H1 (cell line): ENCODE data around the gene DUS4L. TPM values are rescaled to one million over a fixed set of nuclear protein-coding genes. Genes with fewer than 3 reads are reported as not detected.

Experiments used
- CTCF ChIA-PET: fragments of 300-600 bp; sonication (Branson Sonifier 250); formaldehyde crosslinking; loops from one replicate; lab custom pipeline; 2021; ENCODE audit not compliant: partially characterized antibody; lab: Charles Lee
- POLR2A ChIA-PET: fragments of 300-600 bp; sonication (Branson Sonifier 250); formaldehyde crosslinking; loops from one replicate; lab custom pipeline; 2021; ENCODE audit warnings: inconsistent platforms; ENCODE audit not compliant: partially characterized antibody; lab: Charles Lee
- DNase-seq, 2 experiments: peaks; one replicate each; pipeline versions ENCODE4 v3.0.0 to v3.0.0-alpha.2; 2010 to 2022; ENCODE audit warnings: low spot score in 2 of 2, low read depth in 1 of 2, mixed read lengths in 1 of 2
- FAIRE-seq: peaks from 2 replicates; lab custom pipeline; 2011; peaks lifted over from hg19 to GRCh38; lab: Jason Lieb, UNC
- H2AFZ ChIP-seq: 2 replicates; pipeline ENCODE4 v1.8.1; 2012; ENCODE audit warnings: low read length, inconsistent platforms
- H2AK5ac ChIP-seq: 2 replicates; pipeline ENCODE4 v1.6.1; 2013; ENCODE audit warnings: low read depth, low read length
- H2BK120ac ChIP-seq: replicated peaks from 2 replicates; pipeline ENCODE3; 2013; ENCODE audit warnings: low read depth, low read length, inconsistent platforms
- H2BK12ac ChIP-seq: 2 replicates; pipeline ENCODE4 v1.6.1; 2013; ENCODE audit warnings: low read depth, low read length
- H2BK15ac ChIP-seq: 2 replicates; pipeline ENCODE4 v1.6.1; 2013; ENCODE audit warnings: low read length
- H2BK20ac ChIP-seq: 2 replicates; pipeline ENCODE4 v1.6.1; 2013; ENCODE audit warnings: low read length
- H2BK5ac ChIP-seq: 2 replicates; pipeline ENCODE4 v1.6.1; 2013; ENCODE audit warnings: low read depth, low read length
- H3K14ac ChIP-seq: 2 replicates; pipeline ENCODE4 v1.6.1; 2013; ENCODE audit warnings: inconsistent platforms; ENCODE audit not compliant: insufficient read length
- H3K18ac ChIP-seq: 2 replicates; pipeline ENCODE4 v1.6.1; 2013; ENCODE audit warnings: low read length; ENCODE audit errors: extremely low read depth
- H3K23ac ChIP-seq: 2 replicates; pipeline ENCODE4 v1.6.1; 2013; ENCODE audit warnings: inconsistent platforms; ENCODE audit not compliant: insufficient read length
- H3K23me2 ChIP-seq: 2 replicates; pipeline ENCODE4 v1.6.1; 2013; ENCODE audit warnings: low read depth, low read length
- H3K27ac ChIP-seq: 2 replicates; pipeline ENCODE4 v1.6.1; 2011; ENCODE audit warnings: low read depth, low read length, inconsistent platforms
- H3K27me3 ChIP-seq, 4 experiments: replicated peaks in 1 of 4; 1 replicate in 1 of 4; 2 replicates in 3 of 4; pipeline versions ENCODE4 v1.6.1 to v1.8.1; 2011 to 2013; ENCODE audit warnings: low read length in 3 of 4, mild to moderate bottlenecking in 3 of 4, inconsistent platforms in 2 of 4, mixed read lengths in 2 of 4, moderate library complexity in 1 of 4; ENCODE audit not compliant: control insufficient read depth in 3 of 4, insufficient read depth in 3 of 4; ENCODE audit errors: extremely low read depth in 1 of 4
- H3K36me3 ChIP-seq, 4 experiments: 2 replicates each; pipeline versions ENCODE4 v1.6.1 to v1.8.1; 2011 to 2013; ENCODE audit warnings: mild to moderate bottlenecking in 4 of 4, low read length in 3 of 4, moderate library complexity in 2 of 4, control low read depth in 1 of 4, inconsistent platforms in 1 of 4; ENCODE audit not compliant: insufficient read depth in 4 of 4, control insufficient read depth in 2 of 4
- H3K4ac ChIP-seq: replicated peaks from 2 replicates; pipeline ENCODE3; 2013; ENCODE audit warnings: low read length, low read depth, mixed read lengths, inconsistent platforms; ENCODE audit not compliant: insufficient read length
- H3K4me1 ChIP-seq, 4 experiments: replicated peaks in 1 of 4; 1 replicate in 1 of 4; 2 replicates in 3 of 4; pipeline versions ENCODE4 v1.6.1 to v1.8.1; 2011 to 2013; ENCODE audit warnings: low read length in 3 of 4, inconsistent platforms in 2 of 4, mixed read lengths in 1 of 4; ENCODE audit not compliant: insufficient read depth in 4 of 4, control insufficient read depth in 3 of 4
- H3K4me2 ChIP-seq, 2 experiments: 2 replicates each; pipeline versions ENCODE4 v1.6.1 to v1.8.1; 2011 to 2013; ENCODE audit warnings: low read depth in 2 of 2, low read length in 2 of 2, control low read depth in 1 of 2, inconsistent platforms in 1 of 2, mild to moderate bottlenecking in 1 of 2; ENCODE audit not compliant: insufficient read depth in 1 of 2
- H3K4me3 ChIP-seq, 4 experiments: fragments of 200-600, 300-600 bp in 1 of 4; sonication (generic), shearing (Covaris generic), sonication (Bioruptor Twin) in 1 of 4; 2 replicates each; pipeline versions ENCODE4 v1.5.1 to v1.8.1; 2011 to 2016; ENCODE audit warnings: low read length in 4 of 4, low read depth in 3 of 4, control low read depth in 2 of 4, inconsistent platforms in 2 of 4, mild to moderate bottlenecking in 2 of 4, mixed read lengths in 1 of 4, moderate library complexity in 1 of 4; ENCODE audit not compliant: insufficient read depth in 2 of 4; ENCODE audit errors: extremely low read depth in 1 of 4
- H3K56ac ChIP-seq: replicated peaks from 2 replicates; pipeline ENCODE3; 2013; ENCODE audit warnings: low read depth, mild to moderate bottlenecking, mixed read lengths, low read length, inconsistent platforms; ENCODE audit not compliant: insufficient read length
- H3K79me1 ChIP-seq: 2 replicates; pipeline ENCODE4 v1.6.1; 2013; ENCODE audit warnings: low read depth, low read length, control low read depth
- H3K79me2 ChIP-seq, 2 experiments: 2 replicates each; pipeline versions ENCODE4 v1.6.1 to v1.8.1; 2012 to 2013; ENCODE audit warnings: low read length in 2 of 2, mild to moderate bottlenecking in 2 of 2, inconsistent platforms in 1 of 2; ENCODE audit not compliant: insufficient read depth in 2 of 2, control insufficient read depth in 1 of 2
- H3K9ac ChIP-seq, 4 experiments: replicated peaks in 1 of 4; 1 replicate in 1 of 4; 2 replicates in 3 of 4; pipeline versions ENCODE4 v1.6.1 to v1.8.1; 2011 to 2013; ENCODE audit warnings: low read depth in 3 of 4, low read length in 3 of 4, control low read depth in 2 of 4, mild to moderate bottlenecking in 2 of 4, moderate library complexity in 2 of 4, inconsistent platforms in 1 of 4; ENCODE audit errors: extremely low read depth in 1 of 4
- H3K9me3 ChIP-seq, 2 experiments: 2 replicates each; pipeline versions ENCODE4 v1.6.1 to v1.8.1; 2012 to 2013; ENCODE audit warnings: mild to moderate bottlenecking in 2 of 2, moderate library complexity in 2 of 2, control low read depth in 1 of 2, inconsistent platforms in 1 of 2, low read depth in 1 of 2, low read length in 1 of 2, mixed read lengths in 1 of 2; ENCODE audit not compliant: insufficient read depth in 2 of 2
- H4K20me1 ChIP-seq, 2 experiments: replicated peaks in 1 of 2; 2 replicates each; pipeline versions ENCODE3 to v1.8.1; 2011 to 2013; ENCODE audit warnings: inconsistent platforms in 2 of 2, low read length in 2 of 2, mild to moderate bottlenecking in 1 of 2; ENCODE audit not compliant: insufficient read depth in 2 of 2, control insufficient read depth in 1 of 2
- H4K5ac ChIP-seq: 2 replicates; pipeline ENCODE4 v1.6.1; 2013; ENCODE audit warnings: low read length, low read depth, mixed read lengths, inconsistent platforms; ENCODE audit not compliant: insufficient read length
- H4K8ac ChIP-seq: 2 replicates; pipeline ENCODE4 v1.8.0; 2013; ENCODE audit warnings: mild to moderate bottlenecking, moderate library complexity, low read length, inconsistent platforms; ENCODE audit not compliant: insufficient read depth; ENCODE audit errors: extremely low read depth
- H4K91ac ChIP-seq: replicated peaks from 2 replicates; pipeline ENCODE3; 2013; ENCODE audit warnings: low read length, mixed read lengths, inconsistent platforms; ENCODE audit not compliant: insufficient read length
- POU5F1 ChIP-seq: IDR thresholded peaks from 2 replicates; pipeline ENCODE4 v1.6.1; 2011; ENCODE audit warnings: low read depth, mild to moderate bottlenecking, low read length, moderate library complexity
- WGBS, 2 experiments: shearing (Covaris generic) in 1 of 2; methylation state at CpG; one replicate each; pipeline versions ENCODE4 v1.1.6 to v1.1.7; 2013 to 2015; ENCODE audit warnings: low lambda C conversion rate in 2 of 2, mixed read lengths in 2 of 2, inconsistent platforms in 1 of 2, low coverage in 1 of 2, missing lambda C conversion rate in 1 of 2; ENCODE audit not compliant: insufficient replicate concordance in 2 of 2, insufficient coverage in 1 of 2, insufficient read length in 1 of 2; ENCODE audit errors: extremely low coverage in 1 of 2, missing lambda C conversion rate in 1 of 2; 5-methylcytosine and 5-hydroxymethylcytosine counted together
- polyA plus RNA-seq, 7 experiments: library from polyadenylated mRNA; depleted of rRNA in 3 of 7; stranded (reverse) in 5 of 7; unstranded in 2 of 7; fragments of >200 nt in 5 of 7; fragments of 200-250 nt in 2 of 7; gene quantifications; 1 replicate in 5 of 7; 2 replicates in 1 of 7; 4 replicates in 1 of 7; pipeline versions ENCODE4 v1.2.1 to v1.2.3, GENCODE V29; 2011 to 2013; ENCODE audit warnings: missing spikeins in 2 of 7, mixed read lengths in 2 of 7
- total RNA-seq: library from RNA; stranded (reverse); fragmentation: NEBNext Ultra II Directional; extraction: Animal tissue kit (Norgen Biotek cat#: 25700); gene quantifications from 2 replicates; pipeline ENCODE4 v1.2.1, GENCODE V29; 2021

The DUS4L gene
- total and polyA plus RNA-seq, 2 of the 8 experiments (the other 6 are each of a cell fraction or from before 2014, with no cell fraction given), result 6.1 to 11.5 TPM

- H3K79me1 ChIP-seq, result peaks cover 3% of the 10 kb centered on the region; the same call in 1 of the 2 replicates
- FAIRE-seq (no peak), DNase-seq (no peak)
- no peak overlapping the region for H3K56ac ChIP-seq
- CTCF ChIA-PET, result no interaction called here
- peaks cover 0 to 50% of the 10 kb centered on the region in 2 experiments; a peak in 3 of 4 replicates for H3K79me2 ChIP-seq
- H3K27ac ChIP-seq, result no peak overlapping the region
- WGBS, 2 experiments, result 91% methylated on average over 2 of the region's 2 CpGs; no CpG with 5 or more reads in 1 of the 2 experiments
- H4K91ac ChIP-seq, result no peak overlapping the region
- H2BK15ac ChIP-seq, result no peak overlapping the region
- no peaks in the 10 kb centered on the region for H3K27me3 ChIP-seq
- peaks cover 3% of the 10 kb centered on the region; the same call in 1 of the 2 replicates for H3K23me2 ChIP-seq
- H2BK120ac ChIP-seq, result no peak overlapping the region
- H2AFZ ChIP-seq, result no peak overlapping the region
- H2BK12ac ChIP-seq, result no peak overlapping the region
- H3K4me1 ChIP-seq, result peaks cover 0 to 3% (median 0%) of the 10 kb centered on the region in 4 experiments; a peak in 2 of 7 replicates
- peaks cover 0 to 3% of the 10 kb centered on the region in 2 experiments for H4K20me1 ChIP-seq
- no peaks in the 10 kb centered on the region for H3K9me3 ChIP-seq
- POLR2A ChIA-PET, result interaction anchor here (1.4 kb wide), 1 partner anchor 9 kb away, joined by 5 read pairs; no protein-coding TSS in a partner anchor
- H2BK5ac ChIP-seq, result no peak overlapping the region
- H3K9ac ChIP-seq, result no peak overlapping the region
- H3K4me3 ChIP-seq, result no peak overlapping the region
- no peak overlapping the region for H2BK20ac ChIP-seq
- no peak overlapping the region for H3K4ac ChIP-seq
- no peak overlapping the region for H2AK5ac ChIP-seq
- peaks cover 0 to 15% (median 0%) of the 10 kb centered on the region in 4 experiments; a peak in 3 of 8 replicates for H3K36me3 ChIP-seq
- H3K14ac ChIP-seq, result no peak overlapping the region
- H3K18ac ChIP-seq, result no peak overlapping the region
- H3K4me2 ChIP-seq, result no peak overlapping the region
- no peak overlapping the region for H4K8ac ChIP-seq
- no peak overlapping the region for H3K23ac ChIP-seq
- H4K5ac ChIP-seq, result no peak overlapping the region
- no peak for TF ChIP-seq POU5F1
Observed at GRCh38 chr7:107559864-107560263, 3.9 kb upstream of the DUS4L start.
